ENCODE data around the gene PPP4R4. TPM values are rescaled to one million over a fixed set of nuclear protein-coding genes. Genes with fewer than 3 reads are reported as not detected.
"Not testable (repeated sequence)": the region's sequence is repeated elsewhere in the genome, so short reads cannot be mapped to it uniquely, and the experiment has no call there.

Gene PPP4R4
- total RNA-seq, 2 donors from 2014 or later, result 2.6 to 6.7 TPM

DNA sequence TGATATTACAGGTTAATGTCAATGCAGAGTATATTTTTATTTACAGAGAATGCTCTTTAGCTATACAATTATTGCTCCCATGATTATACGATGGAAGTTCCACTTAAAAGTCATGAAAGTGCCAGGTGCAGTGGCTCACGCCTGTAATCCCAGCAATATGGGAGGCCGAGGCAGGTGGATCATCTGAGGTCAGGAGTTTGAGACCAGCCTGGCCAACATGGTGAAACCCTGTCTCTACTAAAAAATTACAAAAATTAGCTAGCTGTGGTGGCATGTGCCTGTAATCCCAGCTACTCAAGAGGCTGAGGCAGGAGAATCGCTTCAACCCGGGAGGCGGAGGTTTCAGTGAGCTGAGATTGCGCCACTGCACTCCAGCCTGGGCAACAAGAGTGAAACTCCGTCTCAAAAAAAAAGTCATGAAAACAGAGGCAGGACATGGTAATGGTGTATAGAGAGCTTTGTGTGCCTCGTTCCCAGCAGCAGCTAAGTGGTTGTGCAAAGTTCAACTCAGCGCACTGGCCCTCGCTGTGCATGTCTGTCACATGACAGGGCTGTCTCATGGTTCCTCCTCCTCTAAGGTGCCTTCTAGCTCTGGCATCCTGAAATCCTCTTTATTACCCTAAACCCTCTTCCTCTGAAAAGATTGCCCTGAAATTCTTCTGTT lies 102.9 kb downstream of the PPP4R4 start:
- not testable (repeated sequence) for H3K9me3 ChIP-seq (ENCODE audit: control insufficient read depth, low read length, poor library complexity, severe bottlenecking); H3K4me1 Mint-ChIP-seq; H3K4me3 Mint-ChIP-seq; H3K27me3 Mint-ChIP-seq; H3K27ac Mint-ChIP-seq; H3K36me3 Mint-ChIP-seq (ENCODE audit: low read depth); DNase-seq; ATAC-seq

DNA sequence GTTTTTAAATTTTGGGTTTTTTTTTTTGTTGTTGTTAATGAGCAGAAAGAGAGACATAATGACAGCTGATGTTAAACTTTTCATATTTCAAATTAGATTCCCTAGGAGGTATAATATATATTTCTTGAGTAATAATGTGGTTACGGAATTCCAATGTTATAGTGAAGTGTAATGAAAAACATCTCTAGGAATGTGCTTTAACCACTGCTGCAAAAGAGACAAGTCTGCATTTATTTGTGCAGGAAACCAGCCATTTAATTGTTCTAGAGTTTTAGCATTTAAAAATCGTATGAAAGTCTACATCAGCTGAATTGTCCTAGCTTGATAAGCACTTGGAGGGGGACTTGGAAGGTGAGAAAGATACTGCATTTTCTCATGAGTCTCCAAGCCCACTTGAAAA lies 104.6 kb downstream of the PPP4R4 start:
- ATAC-seq, result no peak
- H3K9me3 ChIP-seq (ENCODE audit: control insufficient read depth, low read length, poor library complexity, severe bottlenecking), result no peaks in the 10 kb centered on the region
- no peak for DNase-seq
- no peaks in the 10 kb centered on the region for H3K4me1 Mint-ChIP-seq
- H3K4me3 Mint-ChIP-seq, result no peak overlapping the region
- H3K27ac Mint-ChIP-seq, result no peak overlapping the region
- no peaks in the 10 kb centered on the region for H3K36me3 Mint-ChIP-seq (ENCODE audit: low read depth)
- H3K27me3 Mint-ChIP-seq, result no peaks in the 10 kb centered on the region

GRCh38 chr14:94282991-94283723 lies 109.0 kb downstream of the PPP4R4 start:
- no peaks in the 10 kb centered on the region for H3K9me3 ChIP-seq (ENCODE audit: control insufficient read depth, low read length, poor library complexity, severe bottlenecking)
- no peak overlapping the region for H3K27ac Mint-ChIP-seq
- H3K27me3 Mint-ChIP-seq, result no peaks in the 10 kb centered on the region
- no peak overlapping the region for H3K4me3 Mint-ChIP-seq
- no peaks in the 10 kb centered on the region for H3K36me3 Mint-ChIP-seq (ENCODE audit: low read depth)
- ATAC-seq (no peak), DNase-seq (no peak)
- no peaks in the 10 kb centered on the region for H3K4me1 Mint-ChIP-seq

GRCh38 chr14:94284221-94284620 lies 110.1 kb downstream of the PPP4R4 start:
- H3K4me1 Mint-ChIP-seq, result no peaks in the 10 kb centered on the region
- H3K27ac Mint-ChIP-seq, result no peak overlapping the region
- H3K36me3 Mint-ChIP-seq (ENCODE audit: low read depth), result no peaks in the 10 kb centered on the region
- H3K9me3 ChIP-seq (ENCODE audit: control insufficient read depth, low read length, poor library complexity, severe bottlenecking), result no peaks in the 10 kb centered on the region
- H3K27me3 Mint-ChIP-seq, result no peaks in the 10 kb centered on the region
- ATAC-seq (no peak), DNase-seq (no peak)
- H3K4me3 Mint-ChIP-seq, result no peak overlapping the region

- no peak for DNase-seq
- ATAC-seq, result no peak
- H3K4me3 Mint-ChIP-seq, result no peak overlapping the region
- H3K9me3 ChIP-seq (ENCODE audit: control insufficient read depth, low read length, poor library complexity, severe bottlenecking), result no peaks in the 10 kb centered on the region
- peaks cover 2% of the 10 kb centered on the region for H3K4me1 Mint-ChIP-seq
- no peaks in the 10 kb centered on the region for H3K36me3 Mint-ChIP-seq (ENCODE audit: low read depth)
- H3K27me3 Mint-ChIP-seq, result no peaks in the 10 kb centered on the region
- H3K27ac Mint-ChIP-seq, result no peak overlapping the region
These were observed 111.0 kb downstream of the PPP4R4 start for GRCh38 chr14:94285158-94285557.

DNA sequence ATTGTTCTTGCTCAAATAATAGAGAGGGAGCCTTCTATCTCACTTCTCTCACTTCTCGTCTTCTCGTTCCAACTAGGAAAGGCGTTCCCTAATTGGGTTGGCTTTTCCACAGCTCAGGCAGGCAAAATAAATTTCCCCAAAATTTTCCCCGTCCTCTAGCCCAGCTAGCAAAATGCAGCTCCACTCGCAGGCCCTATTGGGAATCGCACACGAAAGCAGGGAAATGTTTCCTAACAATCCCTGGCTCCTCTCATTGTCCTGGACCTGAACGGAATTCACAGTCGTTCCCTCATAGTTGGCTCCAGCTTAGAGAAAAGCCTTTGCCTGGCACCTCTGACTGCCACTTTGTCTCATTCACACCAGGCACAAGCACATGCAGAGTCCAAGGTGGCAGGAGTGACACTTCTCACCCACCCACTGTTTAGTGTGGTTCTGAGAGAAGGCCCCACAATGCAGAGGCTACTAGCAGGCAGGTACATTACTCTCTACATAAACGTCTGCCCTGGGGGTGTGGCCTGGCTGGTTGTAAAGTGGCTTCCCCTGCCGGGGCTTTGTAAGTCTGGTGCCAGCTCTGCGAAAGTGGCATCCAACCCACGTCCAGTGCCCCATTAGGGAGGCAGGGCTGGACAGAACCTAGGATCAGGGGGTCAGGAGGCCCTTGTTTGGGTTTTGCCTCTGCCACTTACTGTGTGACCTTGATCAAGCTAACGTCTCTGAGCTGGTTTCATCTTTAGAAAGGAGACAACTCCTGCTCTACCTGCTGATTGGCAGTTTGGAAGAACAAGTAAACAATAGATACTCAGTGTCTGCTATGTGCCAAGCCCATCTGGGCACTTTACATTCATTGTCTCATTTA lies 114.7 kb downstream of the PPP4R4 start:
- H3K36me3 Mint-ChIP-seq (ENCODE audit: low read depth), result no peaks in the 10 kb centered on the region
- ATAC-seq, result no peak
- H3K9me3 ChIP-seq (ENCODE audit: control insufficient read depth, low read length, poor library complexity, severe bottlenecking), result no peaks in the 10 kb centered on the region
- peaks cover 6% of the 10 kb centered on the region for H3K27me3 Mint-ChIP-seq
- H3K27ac Mint-ChIP-seq, result no peak overlapping the region
- H3K4me3 Mint-ChIP-seq, result no peak overlapping the region
- peaks cover 2% of the 10 kb centered on the region for H3K4me1 Mint-ChIP-seq
- DNase-seq, result no peak

GRCh38 chr14:94290197-94290596 lies 116.1 kb downstream of the PPP4R4 start:
- no peak for ATAC-seq
- H3K27ac Mint-ChIP-seq, result no peak overlapping the region
- no peak overlapping the region for H3K4me3 Mint-ChIP-seq

DNA sequence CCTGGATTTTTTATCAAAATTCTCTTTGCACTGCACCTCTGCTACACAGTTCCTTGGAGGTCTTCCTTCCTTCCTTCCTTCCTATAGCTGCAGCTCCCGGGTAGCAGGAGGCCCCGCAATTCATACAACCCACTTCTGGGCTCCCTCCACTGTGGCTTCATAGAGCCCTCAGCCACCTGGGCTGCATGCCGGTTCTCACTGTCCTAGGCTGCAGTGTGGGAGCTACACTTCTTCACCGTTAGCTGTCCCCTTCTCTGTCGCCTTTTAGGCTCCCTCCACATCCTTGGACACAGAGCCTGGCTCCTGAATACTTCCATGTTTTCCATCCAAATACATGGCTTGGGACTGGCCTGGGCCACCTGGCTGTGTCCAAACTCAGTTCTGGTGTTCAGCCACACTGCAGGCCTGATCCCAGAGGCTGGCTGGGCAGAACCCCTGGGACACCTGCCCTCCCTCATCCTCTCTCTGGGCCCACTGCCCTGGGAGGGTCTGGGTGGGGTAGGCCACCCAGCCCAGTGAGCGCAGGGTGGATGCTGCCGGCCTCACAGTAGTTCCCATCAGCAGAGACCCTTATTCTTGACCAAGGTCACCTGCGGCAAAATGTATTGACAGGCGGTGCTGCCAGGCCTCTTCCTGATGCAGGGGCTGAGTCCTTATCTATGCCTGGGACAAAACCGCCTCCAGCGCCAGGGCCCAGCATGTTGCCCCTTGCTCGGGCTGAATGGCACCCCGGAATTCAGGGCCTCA lies 117.2 kb downstream of the PPP4R4 start:
- no peak overlapping the region for H3K4me3 Mint-ChIP-seq
- H3K27ac Mint-ChIP-seq, result no peak overlapping the region
- ATAC-seq (no peak), DNase-seq (no peak)
- H3K36me3 Mint-ChIP-seq (ENCODE audit: low read depth), result no peaks in the 10 kb centered on the region
- no peaks in the 10 kb centered on the region for H3K9me3 ChIP-seq (ENCODE audit: control insufficient read depth, low read length, poor library complexity, severe bottlenecking)
- peaks cover 22% of the 10 kb centered on the region for H3K27me3 Mint-ChIP-seq
- peaks cover 2% of the 10 kb centered on the region for H3K4me1 Mint-ChIP-seq

More at GRCh38 chr14:94290197-94290596, 116.1 kb downstream of the PPP4R4 start:
- Mint-ChIP-seq H3K4me1 (peaks cover 2% of the 10 kb centered on the region), H3K27me3 (peaks cover 16% of the 10 kb centered on the region), H3K36me3 (ENCODE audit: low read depth) (no peaks in the 10 kb centered on the region)
- no peaks in the 10 kb centered on the region for H3K9me3 ChIP-seq (ENCODE audit: control insufficient read depth, low read length, poor library complexity, severe bottlenecking)
- no peak for DNase-seq

DNA sequence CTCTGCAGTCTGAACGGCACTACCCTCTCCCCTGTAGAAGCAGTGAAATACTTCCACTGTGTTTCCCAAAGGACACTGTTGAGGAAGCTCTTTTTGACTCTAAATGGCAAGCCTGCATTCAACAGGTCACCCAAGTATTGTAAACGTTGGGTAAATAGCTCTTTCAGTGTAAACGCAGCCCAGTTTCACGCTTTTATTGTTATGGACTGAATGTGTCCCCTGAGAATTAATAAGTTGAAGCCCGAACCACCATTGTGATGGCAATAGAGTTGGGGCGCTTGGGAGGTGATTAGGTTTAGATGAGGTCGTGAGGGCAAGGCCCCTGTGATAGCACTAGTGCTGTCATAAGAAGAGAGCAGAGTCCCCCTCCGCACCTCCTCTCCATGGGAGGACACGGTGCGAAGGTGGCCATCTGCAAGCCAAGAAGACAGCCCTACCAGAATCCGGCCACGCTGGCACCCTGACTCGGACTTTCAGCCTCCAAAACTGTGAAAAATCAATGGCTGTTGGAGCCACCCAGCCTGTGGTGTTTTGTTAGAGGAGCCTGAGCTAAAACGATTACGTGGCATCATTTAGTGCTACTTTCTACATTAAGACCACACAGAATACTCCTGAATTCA lies 117.9 kb downstream of the PPP4R4 start:
- Mint-ChIP-seq H3K36me3 (ENCODE audit: low read depth) (no peaks in the 10 kb centered on the region), H3K27ac (no peak overlapping the region)
- ATAC-seq, result no peak

DNA sequence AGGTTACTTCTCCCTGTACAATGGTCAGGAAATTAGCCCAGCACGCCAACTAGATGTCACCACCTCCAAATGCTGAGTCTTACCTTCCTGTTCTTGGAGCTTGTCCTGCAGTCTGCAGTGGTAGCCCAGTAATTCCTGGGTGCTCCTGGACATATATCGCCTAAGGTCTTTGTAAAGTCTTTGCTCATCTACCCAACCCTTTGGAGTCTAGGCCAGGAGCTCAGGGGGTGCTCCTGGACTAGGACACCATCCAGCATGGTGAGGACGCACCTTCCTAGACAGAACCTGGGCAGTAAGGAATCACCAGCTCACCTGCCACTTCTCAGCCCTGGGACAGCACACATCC lies 118.4 kb downstream of the PPP4R4 start:
- Mint-ChIP-seq H3K4me3 (no peak overlapping the region), H3K36me3 (ENCODE audit: low read depth) (no peaks in the 10 kb centered on the region), H3K27me3 (peaks cover 28% of the 10 kb centered on the region), H3K27ac (no peak overlapping the region), H3K4me1 (peaks cover 2% of the 10 kb centered on the region)
- H3K9me3 ChIP-seq (ENCODE audit: control insufficient read depth, low read length, poor library complexity, severe bottlenecking), result no peaks in the 10 kb centered on the region
- ATAC-seq (no peak), DNase-seq (no peak)

More for the DNA sequence above, 117.9 kb downstream of the PPP4R4 start:
- DNase-seq, result no peak
- Mint-ChIP-seq H3K4me1 (peaks cover 2% of the 10 kb centered on the region), H3K27me3 (peaks cover 28% of the 10 kb centered on the region), H3K4me3 (no peak overlapping the region)
- H3K9me3 ChIP-seq (ENCODE audit: control insufficient read depth, low read length, poor library complexity, severe bottlenecking), result no peaks in the 10 kb centered on the region

GRCh38 chr14:94292872-94293577 lies 118.9 kb downstream of the PPP4R4 start, which contains the start of gene SERPINA10:
TSS of gene SERPINA10 (minus strand) at chr14:94293268. CDS start at chr14:94290593, 2,675 bp downstream.
- no peaks in the 10 kb centered on the region for H3K9me3 ChIP-seq (ENCODE audit: control insufficient read depth, low read length, poor library complexity, severe bottlenecking)
- peaks cover 31% of the 10 kb centered on the region for H3K27me3 Mint-ChIP-seq
- H3K36me3 Mint-ChIP-seq (ENCODE audit: low read depth), result no peaks in the 10 kb centered on the region
- no peak within 1 kb of the TSS for H3K4me3 Mint-ChIP-seq
- H3K4me1 Mint-ChIP-seq, result peaks cover 2% of the 10 kb centered on the region
- DNase-seq (no peak), ATAC-seq (no peak)
- H3K27ac Mint-ChIP-seq, result no peak within 1 kb of the TSS

- DNase-seq, result no peak
- Mint-ChIP-seq H3K27ac (no peak overlapping the region), H3K4me3 (no peak overlapping the region), H3K36me3 (ENCODE audit: low read depth) (no peaks in the 10 kb centered on the region), H3K4me1 (peaks cover 2% of the 10 kb centered on the region), H3K27me3 (peaks cover 37% of the 10 kb centered on the region)
- H3K9me3 ChIP-seq (ENCODE audit: control insufficient read depth, low read length, poor library complexity, severe bottlenecking), result no peaks in the 10 kb centered on the region
- no peak for ATAC-seq
These were observed 119.4 kb downstream of the PPP4R4 start for GRCh38 chr14:94293578-94293924.
